Left lung (tissue), 10 donors: ENCODE data around the gene RSPH6A. TPM values are rescaled to one million over a fixed set of nuclear protein-coding genes. Genes with fewer than 3 reads are reported as not detected.

Source experiments
- ATAC-seq: fragments of 200-7000 bp; cut with Tn5 transposase; one replicate; pipeline ENCODE4 v1.9.1; 2020; ENCODE audit warnings: moderate library complexity
- DNase-seq, 4 donors: peaks; one replicate each; pipeline ENCODE4 v3.0.0-alpha.2; 2013 to 2020
- H3K27ac ChIP-seq, 2 donors: fragments of 200-600 bp; sonication (generic) in 1 of 2; one replicate each; pipeline versions ENCODE4 v1.5.0 to v1.8.0; 2020 to 2021
- H3K27me3 ChIP-seq, 2 donors: fragments of 200-600 bp; sonication (generic) in 1 of 2; one replicate each; pipeline versions ENCODE4 v1.5.0 to v1.8.0; 2020 to 2021
- H3K36me3 ChIP-seq, 2 donors: fragments of 200-600 bp; sonication (generic) in 1 of 2; one replicate each; pipeline versions ENCODE4 v1.5.0 to v1.8.0; 2020 to 2021
- H3K4me1 ChIP-seq, 2 donors: fragments of 200-600 bp; one replicate each; pipeline ENCODE4 v1.8.0; 2021
- H3K4me3 ChIP-seq, 2 donors: fragments of 200-600 bp; sonication (generic) in 1 of 2; one replicate each; pipeline versions ENCODE4 v1.5.0 to v1.8.0; 2020 to 2021; ENCODE audit warnings: mild to moderate bottlenecking in 1 of 2
- H3K9me3 ChIP-seq, 2 donors: fragments of 200-600 bp; sonication (generic) in 1 of 2; one replicate each; pipeline versions ENCODE4 v1.5.0 to v1.8.0; 2020 to 2021
- intact Hi-C, 2 donors: fragments of 100-400 bp; cut with DNase I; formaldehyde crosslinking; loops; one replicate each; pipeline versions ENCODE4 v1.11.2 to v1.14.2; 2022
- polyA plus RNA-seq, 6 donors: library from polyadenylated mRNA; unstranded; fragments of 120-200 nt; gene quantifications; one replicate each; pipeline ENCODE4 v1.2.1, GENCODE V29; 2013; ENCODE audit not compliant: insufficient read length in 6 of 6
- total RNA-seq, 2 donors: library from RNA; stranded (reverse); fragmentation: NEBNext Ultra II Directional; extraction: Animal tissue kit (Norgen Biotek cat#: 25700); gene quantifications; one replicate each; pipeline ENCODE4 v1.2.1, GENCODE V29; 2021
- TF ChIP-seq, protein P1 (sequence below), 2 donors: fragments of 200-600 bp; sonication (generic) in 1 of 2; IDR thresholded peaks; one replicate each; pipeline versions ENCODE4 v1.5.0 to v1.8.0; 2021; ENCODE audit warnings: antibody characterized with exemption in 2 of 2
- donor health status: DM: no; HTN: yes; CAD: no.
- donor health status: DM: no; HTN: no; CAD: no.

The RSPH6A gene
- total and polyA plus RNA-seq, 8 donors: 0.09 to 0.13 TPM; not detected in 6

GRCh38 chr19:45814166-45814780 lies 835 bp downstream of the RSPH6A start:
- DNase-seq: no peak
- intact Hi-C loops: no loop called here

GRCh38 chr19:45812297-45812696 lies 2.8 kb downstream of the RSPH6A start:
- H3K9me3 ChIP-seq: no peaks in the 10 kb centered on the region
- peaks cover 5 to 16% of the 10 kb centered on the region in 2 donors for H3K4me1 ChIP-seq
- H3K27ac ChIP-seq: no peak overlapping the region
- intact Hi-C loops: no loop called here
- TF ChIP-seq, protein P1, sequence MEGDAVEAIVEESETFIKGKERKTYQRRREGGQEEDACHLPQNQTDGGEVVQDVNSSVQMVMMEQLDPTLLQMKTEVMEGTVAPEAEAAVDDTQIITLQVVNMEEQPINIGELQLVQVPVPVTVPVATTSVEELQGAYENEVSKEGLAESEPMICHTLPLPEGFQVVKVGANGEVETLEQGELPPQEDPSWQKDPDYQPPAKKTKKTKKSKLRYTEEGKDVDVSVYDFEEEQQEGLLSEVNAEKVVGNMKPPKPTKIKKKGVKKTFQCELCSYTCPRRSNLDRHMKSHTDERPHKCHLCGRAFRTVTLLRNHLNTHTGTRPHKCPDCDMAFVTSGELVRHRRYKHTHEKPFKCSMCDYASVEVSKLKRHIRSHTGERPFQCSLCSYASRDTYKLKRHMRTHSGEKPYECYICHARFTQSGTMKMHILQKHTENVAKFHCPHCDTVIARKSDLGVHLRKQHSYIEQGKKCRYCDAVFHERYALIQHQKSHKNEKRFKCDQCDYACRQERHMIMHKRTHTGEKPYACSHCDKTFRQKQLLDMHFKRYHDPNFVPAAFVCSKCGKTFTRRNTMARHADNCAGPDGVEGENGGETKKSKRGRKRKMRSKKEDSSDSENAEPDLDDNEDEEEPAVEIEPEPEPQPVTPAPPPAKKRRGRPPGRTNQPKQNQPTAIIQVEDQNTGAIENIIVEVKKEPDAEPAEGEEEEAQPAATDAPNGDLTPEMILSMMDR (IDR thresholded peaks at IDR 0.05): no peak
- H3K36me3 ChIP-seq: peaks cover 0 to 9% of the 10 kb centered on the region in 2 donors
- no peak overlapping the region for H3K4me3 ChIP-seq
- H3K27me3 ChIP-seq: peaks cover 0 to 56% of the 10 kb centered on the region in 2 donors
- DNase-seq: no peak
- no peak for ATAC-seq

More at GRCh38 chr19:45814166-45814780, 835 bp downstream of the RSPH6A start:
- Histone ChIP-seq H3K4me3 (no peak overlapping the region), H3K27me3 (peaks cover 0 to 45% of the 10 kb centered on the region in 2 donors), H3K4me1 (peaks cover 5 to 16% of the 10 kb centered on the region in 2 donors), H3K9me3 (no peaks in the 10 kb centered on the region), H3K36me3 (peaks cover 0 to 21% of the 10 kb centered on the region in 2 donors), H3K27ac (no peak overlapping the region)
- TF ChIP-seq, protein P1 (IDR thresholded peaks at IDR 0.05): no peak
- no peak for ATAC-seq

- intact Hi-C loops: no loop called here
- DNase-seq (no peak), ATAC-seq (peak; percentile 11)
- Histone ChIP-seq H3K4me3 (no peak overlapping the region), H3K9me3 (no peaks in the 10 kb centered on the region), H3K27me3 (peaks cover 0 to 50% of the 10 kb centered on the region in 2 donors), H3K27ac (no peak overlapping the region), H3K4me1 (peaks cover 5% of the 10 kb centered on the region in 2 donors), H3K36me3 (no peaks in the 10 kb centered on the region)
- TF ChIP-seq, protein P1 (IDR thresholded peaks at IDR 0.05): no peak
These were observed 5.4 kb downstream of the RSPH6A start for GRCh38 chr19:45809643-45810159.

DNA sequence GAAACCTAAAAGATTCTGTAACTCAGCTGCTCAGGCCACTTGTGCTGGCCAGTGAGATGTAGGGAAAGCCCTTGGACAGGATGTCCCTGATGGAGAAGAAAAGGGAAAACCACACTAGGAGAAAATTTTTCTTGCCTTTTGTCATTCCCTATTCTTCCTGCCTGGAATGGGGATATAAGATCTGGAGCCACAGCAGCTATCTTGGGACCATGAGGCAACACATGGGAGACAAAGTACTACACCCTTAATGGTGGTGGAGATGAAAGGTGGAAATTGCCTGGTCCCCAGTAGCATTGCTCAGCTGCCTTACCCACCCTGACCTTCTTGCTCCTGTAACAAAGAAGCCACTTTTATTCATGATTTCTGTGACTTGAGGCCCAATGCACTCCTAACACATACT lies 9.4 kb downstream of the RSPH6A start:
- no peak overlapping the region for H3K4me3 ChIP-seq
- no peaks in the 10 kb centered on the region for H3K9me3 ChIP-seq
- H3K36me3 ChIP-seq: no peaks in the 10 kb centered on the region
- ATAC-seq (no peak), DNase-seq (no peak)
- peaks cover 5% of the 10 kb centered on the region in 2 donors for H3K4me1 ChIP-seq
- TF ChIP-seq, protein P1 (IDR thresholded peaks at IDR 0.05): no peak
- no peak overlapping the region for H3K27ac ChIP-seq
- intact Hi-C loops: no loop called here
- H3K27me3 ChIP-seq: peaks cover 0 to 69% of the 10 kb centered on the region in 2 donors

GRCh38 chr19:45804959-45805230 lies 10.2 kb downstream of the RSPH6A start:
- Histone ChIP-seq H3K27me3 (peaks cover 0 to 71% of the 10 kb centered on the region in 2 donors), H3K4me3 (no peak overlapping the region), H3K36me3 (no peaks in the 10 kb centered on the region), H3K9me3 (no peaks in the 10 kb centered on the region), H3K27ac (no peak overlapping the region), H3K4me1 (peaks cover 5% of the 10 kb centered on the region in 2 donors)
- DNase-seq: no peak
- intact Hi-C loops: no loop called here
- no peak for ATAC-seq
- TF ChIP-seq, protein P1 (IDR thresholded peaks at IDR 0.05): no peak
